Motor neuron (in vitro differentiated cells): ENCODE results near the gene CD40. TPM values are rescaled to one million over a fixed set of nuclear protein-coding genes. Genes with fewer than 3 reads are reported as not detected.
A peak's percentile ranks its signal among the peaks of the same experiment; 100 is the strongest.

ENCODE experiments used
- ATAC-seq, 8 experiments: fragments of 200-7000 bp; cut with Tn5 transposase; replicated peaks in 6 of 8; 2 replicates each; pipeline ENCODE4 v1.8.0; 2021; ENCODE audit warnings: mild to moderate bottlenecking in 8 of 8, moderate library complexity in 8 of 8
- H3K27ac ChIP-seq, 2 donors: fragments of 250-450 bp; sonication (Bioruptor Pico); 2 replicates each; pipeline ENCODE4 v1.9.0; 2021; ENCODE audit warnings: antibody characterized with exemption in 2 of 2, mild to moderate bottlenecking in 2 of 2, moderate library complexity in 1 of 2
- H3K4me1 ChIP-seq, 2 donors: fragments of 250-450 bp; sonication (Bioruptor Pico); replicated peaks in 1 of 2; 2 replicates each; pipeline ENCODE4 v1.6.1; 2021; ENCODE audit warnings: antibody characterized with exemption in 2 of 2, mild to moderate bottlenecking in 2 of 2, moderate library complexity in 1 of 2
- H3K4me3 ChIP-seq, 5 donors: fragments of 250-450 bp; sonication (Bioruptor Pico); 2 replicates each; pipeline ENCODE4 v1.9.0; 2021; ENCODE audit warnings: antibody characterized with exemption in 5 of 5, mild to moderate bottlenecking in 5 of 5, moderate library complexity in 4 of 5
- WGBS, 10 experiments: fragments of 450-650 bp; shearing (Covaris generic); methylation state at CpG; one replicate each; pipeline ENCODE4 v1.0.0; 2022; 5-methylcytosine and 5-hydroxymethylcytosine counted together
- in situ Hi-C, 9 experiments: fragments of 400-800 bp; cut with MboI; loops; one replicate each; pipeline ENCODE4 v1.15.0; 2021; ENCODE audit warnings: low sequenced_read_pairs in 9 of 9, low pct_unique_long_range_greater_than_20kb in 2 of 9; ENCODE audit not compliant: unreplicated experiment in 9 of 9
- total RNA-seq, 8 experiments: library from RNA; unstranded; fragments of 300-600 nt; gene quantifications; 2 replicates each; pipeline versions ENCODE4 v1.2.3 to v1.2.4, GENCODE V29; 2022

CD40 gene
- total RNA-seq, 8 experiments from 2014 or later = 0.11 to 4.6 (median 1.1) TPM

- 3 to 89% (median 68%) methylated on average over 1 to 3 of the region's 3 CpGs for WGBS, 10 experiments
- H3K4me3 ChIP-seq = no peak overlapping the region
- H3K4me1 ChIP-seq = no peaks in the 10 kb centered on the region
- ATAC-seq = no peak
- H3K27ac ChIP-seq = no peak overlapping the region
- in situ Hi-C loops = no loop called here
Measured at GRCh38 chr20:46102940-46103339, 15.2 kb upstream of the CD40 start.

- WGBS, 10 experiments = 0 to 92% (median 40%) methylated on average over 1 to 3 of the region's 3 CpGs; no CpG with 5 or more reads in 3 of the 10 experiments
- no peak overlapping the region for H3K4me3 ChIP-seq
- H3K4me1 ChIP-seq = peaks cover 0 to 6% of the 10 kb centered on the region in 2 donors
- no peak for ATAC-seq
- in situ Hi-C loops = no loop called here
- no peak overlapping the region for H3K27ac ChIP-seq
Measured at GRCh38 chr20:46104262-46104661, 13.9 kb upstream of the CD40 start.

- Histone ChIP-seq H3K4me3 (no peak overlapping the region), H3K27ac (no peak overlapping the region), H3K4me1 (peaks cover 0 to 6% of the 10 kb centered on the region in 2 donors)
- in situ Hi-C loops = no loop called here
- 7 to 79% (median 63%) methylated on average over 3 to 6 of the region's 6 CpGs for WGBS, 10 experiments
- ATAC-seq = no peak
Measured at GRCh38 chr20:46107061-46107460, 11.1 kb upstream of the CD40 start.

GRCh38 chr20:46108435-46108841, 9.7 kb upstream of the CD40 start:
- 50 to 90% (median 62%) methylated on average over 1 to 5 of the region's 5 CpGs; no CpG with 5 or more reads in 2 of the 10 experiments for WGBS, 10 experiments
- no peak for ATAC-seq
- no peak overlapping the region for H3K27ac ChIP-seq
- H3K4me3 ChIP-seq = no peak overlapping the region
- in situ Hi-C loops = no loop called here
- H3K4me1 ChIP-seq = peaks cover 0 to 6% of the 10 kb centered on the region in 2 donors

- Histone ChIP-seq H3K27ac (no peak overlapping the region), H3K4me1 (peaks cover 0 to 6% of the 10 kb centered on the region in 2 donors), H3K4me3 (no peak overlapping the region)
- WGBS, 10 experiments = 56 to 90% (median 82%) methylated on average over 2 to 13 of the region's 14 CpGs
- in situ Hi-C loops = no loop called here
- no peak for ATAC-seq
Measured at GRCh38 chr20:46108976-46109375, 9.1 kb upstream of the CD40 start.

GRCh38 chr20:46111028-46111835, 6.9 kb upstream of the CD40 start:
- Histone ChIP-seq H3K4me1 (peaks cover 0 to 6% of the 10 kb centered on the region in 2 donors), H3K27ac (no peak overlapping the region), H3K4me3 (no peak overlapping the region)
- in situ Hi-C loops = no loop called here
- peak in 5 of 8 experiments; percentile 23 to 99 (median 31) for ATAC-seq
- 0 to 72% (median 42%) methylated on average over 1 to 4 of the region's 5 CpGs for WGBS, 10 experiments

- H3K4me1 ChIP-seq = peaks cover 0 to 6% of the 10 kb centered on the region in 2 donors
- in situ Hi-C loops = no loop called here
- H3K27ac ChIP-seq = no peak overlapping the region
- ATAC-seq = no peak
- no peak overlapping the region for H3K4me3 ChIP-seq
Measured at GRCh38 chr20:46111836-46112212, 6.3 kb upstream of the CD40 start.

- H3K4me3 ChIP-seq = no peak overlapping the region
- H3K27ac ChIP-seq = no peak overlapping the region
- ATAC-seq = no peak
- 0 to 80% (median 53%) methylated on average over 1 to 8 of the region's 10 CpGs; no CpG with 5 or more reads in 4 of the 10 experiments for whole genome bisulfite sequencing, 10 experiments
- peaks cover 0 to 6% of the 10 kb centered on the region in 2 donors for H3K4me1 ChIP-seq
- in situ Hi-C loops = no loop called here
Measured at GRCh38 chr20:46112430-46113112, 5.5 kb upstream of the CD40 start.

- Histone ChIP-seq H3K27ac (no peak overlapping the region), H3K4me1 (peaks cover 4 to 6% of the 10 kb centered on the region in 2 donors), H3K4me3 (no peak overlapping the region)
- WGBS, 10 experiments = 37 to 100% (median 53%) methylated on average over 1 to 2 of the region's 3 CpGs; no CpG with 5 or more reads in 5 of the 10 experiments
- in situ Hi-C loops = no loop called here
- no peak for ATAC-seq
Measured at GRCh38 chr20:46113113-46113470, 5.0 kb upstream of the CD40 start.

- no peak overlapping the region for H3K4me3 ChIP-seq
- no peak overlapping the region for H3K27ac ChIP-seq
- ATAC-seq = no peak
- H3K4me1 ChIP-seq = peaks cover 0 to 4% of the 10 kb centered on the region in 2 donors
- in situ Hi-C loops = no loop called here
- 50 to 72% (median 55%) methylated on average over 2 of the region's 2 CpGs; no CpG with 5 or more reads in 6 of the 10 experiments for WGBS, 10 experiments
Measured at GRCh38 chr20:46114449-46114848, 3.7 kb upstream of the CD40 start.

- WGBS, 10 experiments = 45 to 100% (median 46%) methylated on average over 2 of the region's 15 CpGs; no CpG with 5 or more reads in 7 of the 10 experiments
- in situ Hi-C loops = no loop called here
- H3K4me1 ChIP-seq = peaks cover 0 to 4% of the 10 kb centered on the region in 2 donors
- H3K27ac ChIP-seq = no peak overlapping the region
- ATAC-seq = peak in 5 of 8 experiments; percentile 39 to 53 (median 44)
- peak overlapping the region in 2 of 5 donors; percentile 17 to 21 for H3K4me3 ChIP-seq
Measured at GRCh38 chr20:46118481-46119020, 437 bp downstream of the CD40 start.

GRCh38 chr20:46119028-46119546, 973 bp downstream of the CD40 start:
- Histone ChIP-seq H3K27ac (no peak overlapping the region), H3K4me3 (no peak overlapping the region), H3K4me1 (peaks cover 0 to 4% of the 10 kb centered on the region in 2 donors)
- in situ Hi-C loops = no loop called here
- ATAC-seq = no peak
- 20 to 100% (median 100%) methylated on average over 1 of the region's 2 CpGs; no CpG with 5 or more reads in 7 of the 10 experiments for WGBS, 10 experiments

- no peak overlapping the region for H3K4me3 ChIP-seq
Measured at GRCh38 chr20:46119547-46119946, 1.4 kb downstream of the CD40 start.

More at GRCh38 chr20:46119547-46119946, 1.4 kb downstream of the CD40 start:
- ATAC-seq = no peak
- 33 to 100% (median 92%) methylated on average over 1 of the region's 2 CpGs; no CpG with 5 or more reads in 6 of the 10 experiments for WGBS, 10 experiments
- Histone ChIP-seq H3K4me1 (peaks cover 0 to 4% of the 10 kb centered on the region in 2 donors), H3K27ac (no peak overlapping the region)
- in situ Hi-C loops = no loop called here
